CD4-positive, alpha-beta T cell treated with Interleukin-17A for 1 hour (primary cell): ENCODE measurements around the gene SFMBT1.
A peak's percentile ranks its signal among the peaks of the same experiment; 100 is the strongest.
"Not testable (repeated sequence)": the region's sequence is repeated elsewhere in the genome, so short reads cannot be mapped to it uniquely, and the experiment has no call there.

Experiments used
- DNase-seq: peaks from one replicate; pipeline ENCODE4 v3.0.0-alpha.2; 2020

SFMBT1 gene

GRCh38 chr3:53073553-53074365 is 27.9 kb upstream of the SFMBT1 start:
- DNase-seq, result no peak

- DNase-seq, result peak; percentile 89
These were observed 27.0 kb upstream of the SFMBT1 start for GRCh38 chr3:53072653-53073552.

GRCh38 chr3:53071882-53072431 is 26.1 kb upstream of the SFMBT1 start:
- no peak for DNase-seq

- no peak for DNase-seq
These were observed 23.7 kb upstream of the SFMBT1 start for GRCh38 chr3:53069422-53070068.

GRCh38 chr3:53068176-53068575 is 22.3 kb upstream of the SFMBT1 start:
- DNase-seq, result no peak

- DNase-seq, result no peak
These were observed 21.7 kb upstream of the SFMBT1 start for GRCh38 chr3:53067567-53067966.

GRCh38 chr3:53065841-53066480 is 20.1 kb upstream of the SFMBT1 start:
- DNase-seq, result no peak

- no peak for DNase-seq
These were observed 17.0 kb upstream of the SFMBT1 start for GRCh38 chr3:53062905-53063304.

- DNase-seq, result no peak
These were observed 10.6 kb upstream of the SFMBT1 start for GRCh38 chr3:53056442-53056841.

- not testable (repeated sequence) for DNase-seq
These were observed 8.4 kb upstream of the SFMBT1 start for GRCh38 chr3:53054233-53054632.

- no peak for DNase-seq
These were observed 6.1 kb upstream of the SFMBT1 start for GRCh38 chr3:53051929-53052328.

GRCh38 chr3:53049987-53050386 is 4.1 kb upstream of the SFMBT1 start:
- no peak for DNase-seq

- peak; percentile 76 for DNase-seq
These were observed 598 bp upstream of the SFMBT1 start for GRCh38 chr3:53046171-53047170.

- DNase-seq, result peak; percentile 77
These were observed 959 bp downstream of the SFMBT1 start for GRCh38 chr3:53044711-53045517.

- no peak for DNase-seq
These were observed 1.5 kb downstream of the SFMBT1 start for GRCh38 chr3:53044371-53044710.

- peak; percentile 29 for DNase-seq
These were observed 2.1 kb downstream of the SFMBT1 start for GRCh38 chr3:53043738-53044137.

GRCh38 chr3:53042651-53043050 is 3.2 kb downstream of the SFMBT1 start:
- DNase-seq, result no peak

GRCh38 chr3:53040351-53040820 is 5.5 kb downstream of the SFMBT1 start:
- no peak for DNase-seq

- DNase-seq, result no peak
These were observed 6.5 kb downstream of the SFMBT1 start for GRCh38 chr3:53039376-53039752.

GRCh38 chr3:53038679-53039375 is 7.0 kb downstream of the SFMBT1 start:
- DNase-seq, result no peak
